Measurements from ENCODE around the gene CNBP. TPM values are rescaled to one million over a fixed set of nuclear protein-coding genes. Genes with fewer than 3 reads are reported as not detected.

The CNBP gene
- total and polyA plus RNA-seq, 2 of the 13 experiments (the other 11 are each of a cell fraction or from before 2014, with no cell fraction given) = 282 to 354 TPM

DNA sequence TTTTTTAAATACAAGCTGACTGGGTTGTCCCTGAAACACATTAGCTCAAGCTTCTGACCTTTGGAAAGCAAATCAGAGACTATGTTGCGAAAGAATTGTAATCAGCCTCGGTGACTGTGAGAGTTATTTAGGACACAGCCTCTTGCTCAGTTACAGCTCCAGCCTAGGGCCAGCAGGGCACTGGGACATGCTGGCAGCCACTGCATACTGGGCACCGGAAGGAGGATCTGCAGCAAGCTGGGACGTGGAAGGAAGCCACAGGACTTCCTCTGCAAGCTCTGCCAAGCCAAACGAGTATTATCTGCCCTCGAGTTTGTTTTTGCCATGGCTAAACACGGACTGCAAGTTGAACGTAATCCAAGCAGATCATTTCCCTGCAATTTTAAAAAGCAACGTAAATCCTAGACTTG lies 41.3 kb upstream of the CNBP start (continued):
- TF ChIP-seq, protein P1, sequence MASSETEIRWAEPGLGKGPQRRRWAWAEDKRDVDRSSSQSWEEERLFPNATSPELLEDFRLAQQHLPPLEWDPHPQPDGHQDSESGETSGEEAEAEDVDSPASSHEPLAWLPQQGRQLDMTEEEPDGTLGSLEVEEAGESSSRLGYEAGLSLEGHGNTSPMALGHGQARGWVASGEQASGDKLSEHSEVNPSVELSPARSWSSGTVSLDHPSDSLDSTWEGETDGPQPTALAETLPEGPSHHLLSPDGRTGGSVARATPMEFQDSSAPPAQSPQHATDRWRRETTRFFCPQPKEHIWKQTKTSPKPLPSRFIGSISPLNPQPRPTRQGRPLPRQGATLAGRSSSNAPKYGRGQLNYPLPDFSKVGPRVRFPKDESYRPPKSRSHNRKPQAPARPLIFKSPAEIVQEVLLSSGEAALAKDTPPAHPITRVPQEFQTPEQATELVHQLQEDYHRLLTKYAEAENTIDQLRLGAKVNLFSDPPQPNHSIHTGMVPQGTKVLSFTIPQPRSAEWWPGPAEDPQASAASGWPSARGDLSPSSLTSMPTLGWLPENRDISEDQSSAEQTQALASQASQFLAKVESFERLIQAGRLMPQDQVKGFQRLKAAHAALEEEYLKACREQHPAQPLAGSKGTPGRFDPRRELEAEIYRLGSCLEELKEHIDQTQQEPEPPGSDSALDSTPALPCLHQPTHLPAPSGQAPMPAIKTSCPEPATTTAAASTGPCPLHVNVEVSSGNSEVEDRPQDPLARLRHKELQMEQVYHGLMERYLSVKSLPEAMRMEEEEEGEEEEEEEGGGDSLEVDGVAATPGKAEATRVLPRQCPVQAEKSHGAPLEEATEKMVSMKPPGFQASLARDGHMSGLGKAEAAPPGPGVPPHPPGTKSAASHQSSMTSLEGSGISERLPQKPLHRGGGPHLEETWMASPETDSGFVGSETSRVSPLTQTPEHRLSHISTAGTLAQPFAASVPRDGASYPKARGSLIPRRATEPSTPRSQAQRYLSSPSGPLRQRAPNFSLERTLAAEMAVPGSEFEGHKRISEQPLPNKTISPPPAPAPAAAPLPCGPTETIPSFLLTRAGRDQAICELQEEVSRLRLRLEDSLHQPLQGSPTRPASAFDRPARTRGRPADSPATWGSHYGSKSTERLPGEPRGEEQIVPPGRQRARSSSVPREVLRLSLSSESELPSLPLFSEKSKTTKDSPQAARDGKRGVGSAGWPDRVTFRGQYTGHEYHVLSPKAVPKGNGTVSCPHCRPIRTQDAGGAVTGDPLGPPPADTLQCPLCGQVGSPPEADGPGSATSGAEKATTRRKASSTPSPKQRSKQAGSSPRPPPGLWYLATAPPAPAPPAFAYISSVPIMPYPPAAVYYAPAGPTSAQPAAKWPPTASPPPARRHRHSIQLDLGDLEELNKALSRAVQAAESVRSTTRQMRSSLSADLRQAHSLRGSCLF (CRISPR knock-in tag; IDR thresholded peaks at IDR 0.05; ENCODE audit: borderline replicate concordance) = no peak
- TF ChIP-seq KAT8 (CRISPR knock-in tag; IDR thresholded peaks at IDR 0.05) (peak; percentile 69; the same call in 1 of the 2 replicates), FOXC1 (CRISPR knock-in tag; IDR thresholded peaks at IDR 0.05; ENCODE audit: borderline replicate concordance) (no peak), SALL1 (CRISPR knock-in tag; IDR thresholded peaks at IDR 0.05) (peak; percentile 91), U2AF1 (optimal IDR thresholded peaks at IDR 0.05; ENCODE audit: low read depth, low read length) (no peak), TBX2 (CRISPR knock-in tag; IDR thresholded peaks at IDR 0.05; ENCODE audit: borderline replicate concordance) (peak; percentile 48; the same call in 1 of the 2 replicates), ZNF256 (CRISPR knock-in tag; conservative IDR thresholded peaks at IDR 0.05) (no peak), BHLHE40 (IDR thresholded peaks at IDR 0.05; ENCODE audit: low read length) (no peak), ELF3 (CRISPR knock-in tag; IDR thresholded peaks at IDR 0.05) (peak; percentile 63; the same call in 1 of the 2 replicates), ZNF572 (CRISPR knock-in tag; IDR thresholded peaks at IDR 0.05) (no peak), HNRNPLL (IDR thresholded peaks at IDR 0.05; ENCODE audit: low read depth, low read length, poor library complexity, severe bottlenecking) (no peak), ZNF772 (CRISPR knock-in tag; IDR thresholded peaks at IDR 0.05) (0 out of 2 replicates have a peak, but pooled peaks have one; percentile 39), NCOA2 (CRISPR knock-in tag; IDR thresholded peaks at IDR 0.05) (peak; percentile 59), HNF4G (IDR thresholded peaks at IDR 0.05; ENCODE audit: borderline replicate concordance, low read depth, low read length) (peak; percentile 96), HNF4G (CRISPR knock-in tag; IDR thresholded peaks at IDR 0.05; ENCODE audit: borderline replicate concordance, low read depth) (peak; percentile 49; the same call in 1 of the 2 replicates), ZFYVE20 (CRISPR knock-in tag; IDR thresholded peaks at IDR 0.05; ENCODE audit: borderline replicate concordance, low read depth) (no peak), SETDB1 (CRISPR knock-in tag; IDR thresholded peaks at IDR 0.05; ENCODE audit: borderline replicate concordance) (no peak), HIVEP1 (CRISPR knock-in tag; IDR thresholded peaks at IDR 0.05) (no peak), SPEN (CRISPR knock-in tag; IDR thresholded peaks at IDR 0.05; ENCODE audit: low read depth) (peak; percentile 52; the same call in 1 of the 2 replicates), ZNF331 (CRISPR knock-in tag; IDR thresholded peaks at IDR 0.05) (peak; percentile 89), MTA1 (CRISPR knock-in tag; IDR thresholded peaks at IDR 0.05; ENCODE audit: borderline replicate concordance) (peak; percentile 86; the same call in 1 of the 2 replicates), ZSCAN29 (CRISPR knock-in tag; conservative IDR thresholded peaks at IDR 0.05) (no peak), RNF2 (conservative IDR thresholded peaks at IDR 0.05; ENCODE audit: low read depth) (no peak), SP5 (CRISPR knock-in tag; IDR thresholded peaks at IDR 0.05; ENCODE audit: borderline replicate concordance, low read depth) (no peak), KLF6 (CRISPR knock-in tag; IDR thresholded peaks at IDR 0.05) (no peak)
- TF ChIP-seq, protein P2, sequence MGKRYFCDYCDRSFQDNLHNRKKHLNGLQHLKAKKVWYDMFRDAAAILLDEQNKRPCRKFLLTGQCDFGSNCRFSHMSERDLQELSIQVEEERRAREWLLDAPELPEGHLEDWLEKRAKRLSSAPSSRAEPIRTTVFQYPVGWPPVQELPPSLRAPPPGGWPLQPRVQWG (CRISPR knock-in tag; IDR thresholded peaks at IDR 0.05; ENCODE audit: borderline replicate concordance, low read depth) = no peak
- TF ChIP-seq, protein P3, sequence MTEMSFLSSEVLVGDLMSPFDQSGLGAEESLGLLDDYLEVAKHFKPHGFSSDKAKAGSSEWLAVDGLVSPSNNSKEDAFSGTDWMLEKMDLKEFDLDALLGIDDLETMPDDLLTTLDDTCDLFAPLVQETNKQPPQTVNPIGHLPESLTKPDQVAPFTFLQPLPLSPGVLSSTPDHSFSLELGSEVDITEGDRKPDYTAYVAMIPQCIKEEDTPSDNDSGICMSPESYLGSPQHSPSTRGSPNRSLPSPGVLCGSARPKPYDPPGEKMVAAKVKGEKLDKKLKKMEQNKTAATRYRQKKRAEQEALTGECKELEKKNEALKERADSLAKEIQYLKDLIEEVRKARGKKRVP (CRISPR knock-in tag; IDR thresholded peaks at IDR 0.05) = no peak; a peak in 1 of 4 replicates

Data from HepG2 (cell line).